Lower leg skin (tissue), 4 donors: ENCODE data around the gene UQCRQ. TPM values are rescaled to one million over a fixed set of nuclear protein-coding genes. Genes with fewer than 3 reads are reported as not detected.
"Not testable (repeated sequence)": the region's sequence is repeated elsewhere in the genome, so short reads cannot be mapped to it uniquely, and the experiment has no call there.

Source experiments
- DNase-seq, 2 donors: peaks; one replicate each; pipeline ENCODE4 v3.0.0-alpha.2; 2019; ENCODE audit warnings: low spot score in 2 of 2
- H3K4me3 ChIP-seq: fragments of 200-600 bp; sonication (generic); 2 replicates; pipeline ENCODE4 v1.5.1; 2017; ENCODE audit warnings: mild to moderate bottlenecking, low read depth; ENCODE audit not compliant: poor library complexity, severe bottlenecking
- POLR2A ChIP-seq, 2 donors: fragments of 450-650 bp; IDR thresholded peaks; one replicate each; pipeline ENCODE4 v1.6.1; 2016 to 2017; ENCODE audit warnings: antibody characterized with exemption in 2 of 2, mild to moderate bottlenecking in 1 of 2, moderate library complexity in 1 of 2
- WGBS, 2 donors: methylation state at CpG; one replicate each; pipeline ENCODE4 v1.1.5; 2018; 5-methylcytosine and 5-hydroxymethylcytosine counted together
- intact Hi-C: fragments of 100-400 bp; cut with DNase I; formaldehyde crosslinking; loops from one replicate; pipeline ENCODE4 v1.15.0; 2023; ENCODE audit warnings: low total_unique reads
- total RNA-seq, 4 donors: library from RNA; depleted of rRNA; stranded (reverse); fragments of >200 nt; gene quantifications; one replicate each; pipeline ENCODE4 v1.1.0, GENCODE V29; 2016
- TF ChIP-seq, protein P1 (sequence below), 3 donors: fragments of 450-650 bp; IDR thresholded peaks; one replicate each; pipeline ENCODE4 v1.5.1; 2016; ENCODE audit warnings: antibody characterized with exemption in 3 of 3, mild to moderate bottlenecking in 3 of 3, moderate library complexity in 2 of 3

Gene UQCRQ
- total RNA-seq, 4 donors from 2014 or later, result 56.0 to 122 (median 88.0) TPM

DNA sequence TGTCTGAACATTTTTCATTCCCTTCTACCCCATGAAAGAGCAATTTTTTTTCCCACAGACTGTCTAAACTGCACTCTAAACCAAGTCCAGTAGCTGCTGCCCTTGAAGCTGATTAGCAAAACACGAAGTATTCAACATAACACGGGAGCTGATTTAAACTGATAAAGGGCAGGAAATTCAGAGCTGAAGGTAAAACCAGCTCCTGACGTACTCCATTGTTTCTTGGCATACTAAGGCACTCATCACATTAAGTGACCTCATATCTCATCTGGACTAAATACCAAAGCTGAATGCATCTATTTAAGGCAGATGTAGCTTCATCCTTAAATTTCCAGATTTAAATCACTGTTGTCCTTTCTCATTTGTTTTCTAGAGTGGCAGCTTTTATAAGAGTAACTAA lies 12.1 kb upstream of the UQCRQ start:
- no peak for DNase-seq
- TF ChIP-seq POLR2A (IDR thresholded peaks at IDR 0.05), result no peak
- TF ChIP-seq, protein P1, sequence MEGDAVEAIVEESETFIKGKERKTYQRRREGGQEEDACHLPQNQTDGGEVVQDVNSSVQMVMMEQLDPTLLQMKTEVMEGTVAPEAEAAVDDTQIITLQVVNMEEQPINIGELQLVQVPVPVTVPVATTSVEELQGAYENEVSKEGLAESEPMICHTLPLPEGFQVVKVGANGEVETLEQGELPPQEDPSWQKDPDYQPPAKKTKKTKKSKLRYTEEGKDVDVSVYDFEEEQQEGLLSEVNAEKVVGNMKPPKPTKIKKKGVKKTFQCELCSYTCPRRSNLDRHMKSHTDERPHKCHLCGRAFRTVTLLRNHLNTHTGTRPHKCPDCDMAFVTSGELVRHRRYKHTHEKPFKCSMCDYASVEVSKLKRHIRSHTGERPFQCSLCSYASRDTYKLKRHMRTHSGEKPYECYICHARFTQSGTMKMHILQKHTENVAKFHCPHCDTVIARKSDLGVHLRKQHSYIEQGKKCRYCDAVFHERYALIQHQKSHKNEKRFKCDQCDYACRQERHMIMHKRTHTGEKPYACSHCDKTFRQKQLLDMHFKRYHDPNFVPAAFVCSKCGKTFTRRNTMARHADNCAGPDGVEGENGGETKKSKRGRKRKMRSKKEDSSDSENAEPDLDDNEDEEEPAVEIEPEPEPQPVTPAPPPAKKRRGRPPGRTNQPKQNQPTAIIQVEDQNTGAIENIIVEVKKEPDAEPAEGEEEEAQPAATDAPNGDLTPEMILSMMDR (IDR thresholded peaks at IDR 0.05), result no peak
- intact Hi-C loops, result no loop called here
- 30 to 45% methylated on average over 3 of the region's 3 CpGs for WGBS, 2 donors
- no peak overlapping the region for H3K4me3 ChIP-seq

DNA sequence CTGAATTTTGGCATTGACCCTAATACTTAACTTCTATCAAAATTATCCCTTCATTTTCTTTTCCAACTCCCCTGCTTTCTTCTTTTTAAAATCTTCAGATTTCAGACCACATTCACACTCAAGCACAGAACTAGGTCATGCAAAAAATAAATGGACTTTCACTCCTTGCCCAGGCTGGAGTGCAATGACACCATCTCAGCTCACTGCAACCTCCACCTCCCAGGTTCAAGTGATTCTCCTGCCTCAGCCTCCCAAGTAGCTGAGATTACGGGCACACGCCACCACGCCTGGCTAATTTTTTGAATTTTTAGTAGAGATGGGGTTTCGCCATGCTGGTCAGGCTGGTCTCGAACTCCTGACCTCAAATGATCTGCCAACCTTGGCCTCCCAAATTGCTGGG lies 11.4 kb upstream of the UQCRQ start:
- H3K4me3 ChIP-seq, intact Hi-C loops, DNase-seq: not testable (repeated sequence)
- WGBS, 2 donors, result 93 to 96% methylated on average over 5 of the region's 5 CpGs

DNA sequence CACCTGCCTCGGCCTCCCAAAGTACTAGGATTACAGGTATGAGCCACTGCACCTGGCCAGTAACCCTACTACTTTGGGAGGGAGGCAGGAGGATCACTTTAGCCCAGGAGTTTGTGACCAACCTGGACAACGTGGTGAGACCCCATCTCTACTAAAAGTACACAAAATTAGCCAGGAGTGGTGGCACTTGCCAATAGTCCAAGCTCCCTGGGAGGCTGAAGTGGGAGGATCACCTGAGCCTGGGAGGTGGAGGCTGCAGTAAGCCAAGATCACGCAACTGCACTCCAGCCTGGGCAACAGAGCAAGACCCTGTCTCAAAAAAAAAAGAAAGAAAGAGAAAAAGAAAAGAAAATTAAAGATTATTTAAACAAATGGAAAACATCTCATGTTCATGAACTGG lies 10.4 kb upstream of the UQCRQ start:
- DNase-seq, result no peak
- no peak overlapping the region for H3K4me3 ChIP-seq
- intact Hi-C loops, result no loop called here
- 93 to 95% methylated on average over 3 of the region's 3 CpGs for WGBS, 2 donors
- TF ChIP-seq, protein P1 (IDR thresholded peaks at IDR 0.05), result no peak
- no peak for TF ChIP-seq POLR2A (IDR thresholded peaks at IDR 0.05)

DNA sequence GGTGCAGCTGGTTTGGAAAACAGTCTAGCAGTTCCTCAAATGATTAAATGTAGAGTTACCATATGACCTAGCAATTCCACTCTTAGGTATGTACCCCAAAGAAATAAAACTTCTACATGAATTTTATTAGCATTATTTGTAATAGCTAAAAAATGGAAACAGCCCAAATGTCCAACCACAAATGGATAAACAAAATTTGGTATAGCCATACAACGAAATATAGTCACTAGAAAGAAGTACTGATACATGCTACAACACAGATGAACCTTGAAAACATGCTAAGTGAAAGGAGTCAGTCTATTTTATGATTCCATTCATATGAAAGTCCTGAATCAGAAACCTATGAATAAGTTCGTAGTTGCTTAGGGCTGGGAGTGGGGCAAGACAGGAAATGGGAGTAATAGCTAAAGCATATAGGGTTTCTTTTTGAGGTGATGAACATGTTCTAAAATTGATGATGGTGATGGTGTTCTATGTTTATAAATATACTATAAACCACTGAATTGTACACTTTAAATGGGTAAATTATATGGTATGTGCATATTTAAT lies 6.5 kb upstream of the UQCRQ start:
- intact Hi-C loops, result no loop called here
- DNase-seq, result no peak
- H3K4me3 ChIP-seq, result no peak overlapping the region
- no peak for TF ChIP-seq POLR2A (IDR thresholded peaks at IDR 0.05)
- WGBS, 2 donors, result 86 to 87% methylated on average over 2 of the region's 2 CpGs

DNA sequence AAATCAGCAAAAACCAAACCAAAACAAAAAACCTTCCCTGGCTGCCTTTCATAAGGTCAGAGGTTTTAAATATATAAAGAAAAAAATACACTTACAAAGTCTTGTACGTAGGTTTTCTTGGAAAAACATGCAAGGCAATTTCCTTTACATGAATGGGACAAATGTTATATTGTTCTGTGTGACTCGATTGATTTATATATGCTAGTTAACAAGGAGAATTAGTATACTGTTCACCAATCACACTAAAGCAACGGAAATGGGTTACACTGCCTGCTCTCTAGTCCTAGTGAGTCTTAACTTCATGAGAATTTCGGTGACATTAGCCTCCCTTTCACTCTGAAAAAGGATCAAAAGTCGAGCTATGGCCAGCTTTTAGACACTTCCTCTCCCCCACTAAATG lies 5.7 kb upstream of the UQCRQ start:
- no peak overlapping the region for H3K4me3 ChIP-seq
- no peak for TF ChIP-seq POLR2A (IDR thresholded peaks at IDR 0.05)
- TF ChIP-seq, protein P1 (IDR thresholded peaks at IDR 0.05), result no peak
- no peak for DNase-seq
- 63 to 77% methylated on average over 5 of the region's 5 CpGs for WGBS, 2 donors
- intact Hi-C loops, result no loop called here

DNA sequence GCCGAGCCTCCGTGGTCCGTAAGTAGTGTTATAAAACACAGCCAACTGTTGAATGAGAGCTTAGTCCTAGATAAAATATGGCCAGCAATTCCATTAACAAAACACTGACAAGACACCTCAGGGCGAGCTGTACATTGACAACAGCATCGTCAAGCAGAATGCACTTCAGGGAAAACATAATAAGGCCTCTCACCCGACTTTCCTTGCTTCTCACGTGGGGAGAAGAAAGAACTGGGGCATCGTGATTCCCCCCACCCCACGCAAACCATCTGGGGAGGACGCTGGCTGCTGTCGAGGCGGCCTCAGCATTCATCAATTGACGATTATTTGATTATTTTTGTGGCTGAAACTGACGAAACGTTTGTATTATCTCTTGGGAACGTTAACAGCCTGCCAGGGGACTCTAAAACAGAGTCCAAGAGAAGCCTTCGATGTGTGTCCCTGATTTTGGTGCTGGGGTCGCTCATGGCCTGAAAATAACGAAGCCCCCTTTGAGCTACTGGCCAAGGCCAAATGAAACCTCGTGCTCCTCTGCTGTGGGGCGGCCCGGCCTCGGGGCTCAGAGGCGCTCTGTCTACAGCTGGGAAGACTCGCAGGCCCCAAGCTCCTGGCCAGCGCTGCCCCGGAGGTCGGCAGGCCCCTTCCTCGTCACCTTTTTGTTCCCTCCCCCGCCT lies 637 bp upstream of the UQCRQ start:
- intact Hi-C loops, result no loop called here
- no peak for DNase-seq
- TF ChIP-seq, protein P1 (IDR thresholded peaks at IDR 0.05), result no peak
- TF ChIP-seq POLR2A (IDR thresholded peaks at IDR 0.05), result no peak
- peak overlapping the region; percentile 79 for H3K4me3 ChIP-seq
- WGBS, 2 donors, result 26 to 31% methylated on average over 26 to 30 of the region's 30 CpGs

DNA sequence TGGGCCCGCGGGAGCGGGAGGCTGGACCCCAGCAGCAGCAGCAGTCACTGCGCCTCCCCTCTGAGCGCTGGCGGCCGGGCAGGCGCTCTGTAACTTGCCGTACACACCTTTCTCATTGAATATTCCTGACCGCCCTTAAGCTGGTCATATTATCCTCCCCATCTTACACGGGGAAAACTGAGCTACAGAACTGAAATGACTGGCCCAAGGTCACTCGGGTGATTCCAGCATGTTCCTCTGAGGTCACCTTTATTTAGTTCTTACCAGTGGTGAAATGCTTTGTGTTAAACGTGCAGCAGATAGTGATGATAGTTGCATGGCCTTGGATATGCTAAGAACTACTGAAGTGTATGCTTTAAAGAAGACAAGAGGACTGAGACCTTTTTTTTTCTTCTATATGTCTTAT lies 607 bp downstream of the UQCRQ start:
- DNase-seq, result no peak
- intact Hi-C loops, result no loop called here
- WGBS, 2 donors, result 0 to 2% methylated on average over 11 to 13 of the region's 13 CpGs
- no peak for TF ChIP-seq POLR2A (IDR thresholded peaks at IDR 0.05)
- TF ChIP-seq, protein P1 (IDR thresholded peaks at IDR 0.05), result no peak
- H3K4me3 ChIP-seq, result peak overlapping the region; percentile 79
